Measurements from ENCODE around the gene PGM1. TPM values are rescaled to one million over a fixed set of nuclear protein-coding genes. Genes with fewer than 3 reads are reported as not detected.

PGM1 gene
- total and polyA plus RNA-seq, 10 of the 15 experiments (the other 5 are each of a cell fraction or from before 2014, with no cell fraction given), result 22.5 to 72.6 (median 50.8) TPM

DNA sequence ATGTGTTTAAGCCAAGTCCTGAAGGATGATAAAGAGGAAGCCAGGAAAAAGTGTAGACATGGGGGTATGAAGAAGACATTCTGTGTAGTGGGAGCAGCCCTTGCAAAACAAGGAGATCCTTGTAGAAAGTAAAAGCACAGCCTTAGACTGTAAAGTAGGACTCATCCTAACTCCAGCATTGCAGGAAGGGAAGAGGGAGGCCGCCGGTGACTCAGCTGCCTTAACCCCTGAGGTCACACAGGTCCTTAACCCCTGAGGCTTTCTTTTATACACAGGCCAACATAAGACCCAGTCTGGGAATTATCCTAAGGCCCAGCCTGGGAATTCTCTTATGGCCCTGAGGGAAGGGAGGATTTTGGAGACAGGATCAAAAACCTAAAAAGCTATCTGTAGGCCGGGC is 18.0 kb downstream of the PGM1 start:
- Histone ChIP-seq H3K9me3 (replicated peaks; ENCODE audit: control insufficient read depth, insufficient read depth, low read length) (no peaks in the 10 kb centered on the region), H3K79me2 (ENCODE audit: control insufficient read depth, insufficient read depth, low read length) (peaks cover 2% of the 10 kb centered on the region), H4K20me1 (ENCODE audit: control insufficient read depth, insufficient read depth) (peaks cover 3% of the 10 kb centered on the region; the same call in 1 of the 2 replicates), H3K9ac (ENCODE audit: control insufficient read depth, insufficient read depth, low read length) (no peak overlapping the region), H3K27me3 (replicated peaks in 1 of 2; ENCODE audit: control insufficient read depth in 2 of 2, insufficient read depth in 2 of 2, low read length in 1 of 2) (no peaks in the 10 kb centered on the region), H3K4me2 (ENCODE audit: control insufficient read depth, insufficient read depth) (no peak overlapping the region), H3K27ac (ENCODE audit: control insufficient read depth, insufficient read depth) (no peak overlapping the region), H3K4me3 (no peak overlapping the region), H3K36me3 (ENCODE audit: control insufficient read depth in 2 of 2, insufficient read depth in 2 of 2, low read length in 1 of 2) (peaks cover 0 to 2% of the 10 kb centered on the region in 2 experiments; a peak in 1 of 4 replicates), H2AFZ (ENCODE audit: control insufficient read depth, low read depth, low read length) (no peak overlapping the region), H3K4me1 (ENCODE audit: control insufficient read depth, insufficient read depth, low read length) (peaks cover 8% of the 10 kb centered on the region)
- CTCF ChIA-PET, result interaction anchor here (0.7 to 1.6 kb wide), 5 partner anchors 29 to 1575 kb away, joined by 3 to 5 read pairs (median 3); no protein-coding TSS in a partner anchor
- POLR2A ChIA-PET, result no interaction called here
- DNase-seq (ENCODE audit: low read depth, low spot score), result no peak
- FAIRE-seq, result no peak
- no TSS peak for BruUV-seq (replicated peaks)
- SMC1A ChIA-PET (ENCODE audit: uncharacterized antibody, unreplicated experiment), result interaction anchor here (1.3 kb wide), 1 partner anchor 81 kb away, joined by 4 read pairs; no protein-coding TSS in a partner anchor
- no peak for ATAC-seq
- in situ Hi-C loops (cut with MboI), result loop anchor here (10.0 kb wide), 1 partner anchor 304 kb away; no protein-coding TSS in a partner anchor
- intact Hi-C loops (cut with micrococcal nuclease; ENCODE audit: unreplicated experiment), result no loop called here
- RAD21 ChIA-PET (ENCODE audit: unreplicated experiment), result interaction anchor here (2.0 kb wide), 1 partner anchor 54 kb away, joined by 4 read pairs; no protein-coding TSS in a partner anchor
- WGBS (ENCODE audit: insufficient coverage, insufficient replicate concordance, low lambda C conversion rate, missing lambda C conversion rate), result 96% methylated on average over 3 of the region's 3 CpGs
- TF ChIP-seq, protein P1, sequence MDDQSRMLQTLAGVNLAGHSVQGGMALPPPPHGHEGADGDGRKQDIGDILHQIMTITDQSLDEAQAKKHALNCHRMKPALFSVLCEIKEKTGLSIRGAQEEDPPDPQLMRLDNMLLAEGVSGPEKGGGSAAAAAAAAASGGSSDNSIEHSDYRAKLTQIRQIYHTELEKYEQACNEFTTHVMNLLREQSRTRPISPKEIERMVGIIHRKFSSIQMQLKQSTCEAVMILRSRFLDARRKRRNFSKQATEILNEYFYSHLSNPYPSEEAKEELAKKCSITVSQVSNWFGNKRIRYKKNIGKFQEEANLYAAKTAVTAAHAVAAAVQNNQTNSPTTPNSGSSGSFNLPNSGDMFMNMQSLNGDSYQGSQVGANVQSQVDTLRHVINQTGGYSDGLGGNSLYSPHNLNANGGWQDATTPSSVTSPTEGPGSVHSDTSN (IDR thresholded peaks at IDR 0.05; ENCODE audit: insufficient replicate concordance, low read depth, low read length), result no peak
- TF ChIP-seq RBBP5 (conservative IDR thresholded peaks at IDR 0.05), result no peak
- TF ChIP-seq HCFC1 (IDR thresholded peaks at IDR 0.05; ENCODE audit: low read length), result no peak
- TF ChIP-seq ETV6 (conservative IDR thresholded peaks at IDR 0.05 in 1 of 2, IDR thresholded peaks at IDR 0.05 in 1 of 2; ENCODE audit: borderline replicate concordance in 1 of 2, low read depth in 1 of 2), result no peak
- no peak for TF ChIP-seq GATAD2B (conservative IDR thresholded peaks at IDR 0.05; ENCODE audit: low read depth)
- TF ChIP-seq CREM (IDR thresholded peaks at IDR 0.05; ENCODE audit: low read depth), result no peak

Data from GM12878 (cell line).